GM15510 (cell line): ENCODE results near the gene PROCA1.

Experiments
- POLR2A ChIP-seq: IDR thresholded peaks from 3 replicates; pipeline ENCODE4 v1.6.1; 2011; ENCODE audit warnings: borderline replicate concordance; ENCODE audit not compliant: insufficient read length; ENCODE audit errors: extremely low read depth

Gene PROCA1

GRCh38 chr17:28711723-28712031 lies at the start of gene PROCA1:
Gene PROCA1 (minus strand): TSS chr17:28711888. CDS start chr17:28711660, 228 bp downstream.
- TF ChIP-seq POLR2A = no peak

- TF ChIP-seq POLR2A = no peak
Measured at GRCh38 chr17:28760601-28761562, 49.2 kb upstream of the PROCA1 start.

- TF ChIP-seq POLR2A = no peak
Measured at GRCh38 chr17:28759256-28759865, 47.7 kb upstream of the PROCA1 start.

GRCh38 chr17:28758411-28759121 lies 46.9 kb upstream of the PROCA1 start:
- TF ChIP-seq POLR2A = no peak

GRCh38 chr17:28756049-28756804 lies 44.5 kb upstream of the PROCA1 start:
- TF ChIP-seq POLR2A = no peak

GRCh38 chr17:28755486-28755885 lies 43.8 kb upstream of the PROCA1 start:
- TF ChIP-seq POLR2A = no peak

- TF ChIP-seq POLR2A = no peak
Measured at GRCh38 chr17:28751600-28752366, 40.1 kb upstream of the PROCA1 start.

- TF ChIP-seq POLR2A = peak; percentile 29
Measured at GRCh38 chr17:28750178-28751047, 38.7 kb upstream of the PROCA1 start.

GRCh38 chr17:28749516-28750177 lies 38.0 kb upstream of the PROCA1 start:
- no peak for TF ChIP-seq POLR2A

GRCh38 chr17:28748852-28749515 lies 37.3 kb upstream of the PROCA1 start:
- TF ChIP-seq POLR2A = no peak

- TF ChIP-seq POLR2A = no peak
Measured at GRCh38 chr17:28747801-28748750, 36.4 kb upstream of the PROCA1 start.

- TF ChIP-seq POLR2A = no peak
Measured at GRCh38 chr17:28747051-28747691, 35.5 kb upstream of the PROCA1 start.
